GM18511 (cell line): Measurements from ENCODE around the gene WASF1.
"Not testable (repeated sequence)": the region's sequence is repeated elsewhere in the genome, so short reads cannot be mapped to it uniquely, and the experiment has no call there.

Experiments used
- ATAC-seq: cut with Tn5 transposase; IDR thresholded peaks from one replicate; pipeline ENCODE4 v1.9.1; 2021; ENCODE audit warnings: mild to moderate bottlenecking, moderate library complexity; ENCODE audit not compliant: unreplicated experiment

WASF1 gene

GRCh38 chr6:110178626-110179405, 654 bp downstream of the WASF1 start:
- ATAC-seq, result peak; percentile 21

GRCh38 chr6:110173506-110174132, 5.9 kb downstream of the WASF1 start:
- ATAC-seq, result no peak

GRCh38 chr6:110170081-110170480, 9.4 kb downstream of the WASF1 start:
- ATAC-seq, result no peak

GRCh38 chr6:110158479-110158878, 21.0 kb downstream of the WASF1 start:
- ATAC-seq, result no peak

GRCh38 chr6:110147870-110148269, 31.6 kb downstream of the WASF1 start:
- ATAC-seq, result no peak

GRCh38 chr6:110140650-110141049, 38.8 kb downstream of the WASF1 start:
- ATAC-seq, result no peak

GRCh38 chr6:110139052-110139451, 40.4 kb downstream of the WASF1 start:
- ATAC-seq, result no peak

- ATAC-seq, result no peak
Observed at GRCh38 chr6:110137924-110138887, 41.3 kb downstream of the WASF1 start.

GRCh38 chr6:110130362-110130761, 49.1 kb downstream of the WASF1 start:
- ATAC-seq, result no peak

- ATAC-seq, result no peak
Observed at GRCh38 chr6:110128418-110128817, 51.1 kb downstream of the WASF1 start.

- ATAC-seq, result no peak
Observed at GRCh38 chr6:110125361-110125760, 54.1 kb downstream of the WASF1 start.

GRCh38 chr6:110121655-110122054, 57.8 kb downstream of the WASF1 start:
- not testable (repeated sequence) for ATAC-seq

GRCh38 chr6:110116258-110116657, 63.2 kb downstream of the WASF1 start:
- ATAC-seq, result no peak

GRCh38 chr6:110114004-110114403, 65.5 kb downstream of the WASF1 start:
- no peak for ATAC-seq

GRCh38 chr6:110105296-110105695, 74.2 kb downstream of the WASF1 start:
- ATAC-seq, result no peak

- no peak for ATAC-seq
Observed at GRCh38 chr6:110103260-110103659, 76.2 kb downstream of the WASF1 start.

GRCh38 chr6:110102411-110102810, 77.1 kb downstream of the WASF1 start:
- ATAC-seq, result peak; percentile 54

GRCh38 chr6:110101885-110102284, 77.6 kb downstream of the WASF1 start:
- peak; percentile 77 for ATAC-seq

- ATAC-seq, result no peak
Observed at GRCh38 chr6:110098511-110099116, 80.9 kb downstream of the WASF1 start.

GRCh38 chr6:110097443-110097842, 82.0 kb downstream of the WASF1 start:
- ATAC-seq, result no peak

GRCh38 chr6:110095935-110096334, 83.5 kb downstream of the WASF1 start:
- ATAC-seq, result no peak
